Activated CD8-positive, alpha-beta memory T cell treated with anti-CD3 and anti-CD28 coated beads for 36 hours (primary cell): ENCODE results near the gene NOS1AP. TPM values are rescaled to one million over a fixed set of nuclear protein-coding genes. Genes with fewer than 3 reads are reported as not detected.

Source experiments
- CTCF ChIA-PET: fragments of 350-600 bp; sonication (Branson Sonifier 250); formaldehyde crosslinking; loops from one replicate; lab custom pipeline; 2021; ENCODE audit warnings: antibody characterized with exemption; lab: Charles Lee
- POLR2A ChIA-PET: fragments of 350-600 bp; sonication (Branson Sonifier 250); formaldehyde crosslinking; loops from one replicate; lab custom pipeline; 2021; ENCODE audit warnings: antibody characterized with exemption; lab: Charles Lee
- total RNA-seq, 2 experiments: library from RNA; stranded (reverse); gene quantifications; one replicate each; pipeline ENCODE4 v1.2.3, GENCODE V29; 2021

The NOS1AP gene
- total RNA-seq, 2 experiments from 2014 or later: 0.04 to 0.13 TPM

GRCh38 chr1:162381941-162382750, 312.7 kb downstream of the NOS1AP start:
- ChIA-PET POLR2A (no interaction called here), CTCF (no interaction called here)

GRCh38 chr1:162383091-162383490, 313.6 kb downstream of the NOS1AP start:
- CTCF ChIA-PET: no interaction called here

GRCh38 chr1:162383516-162383915, 314.0 kb downstream of the NOS1AP start:
- ChIA-PET CTCF (no interaction called here), POLR2A (no interaction called here)

More at GRCh38 chr1:162383091-162383490, 313.6 kb downstream of the NOS1AP start:
- POLR2A ChIA-PET: no interaction called here

- CTCF ChIA-PET: no interaction called here
- POLR2A ChIA-PET: no interaction called here
These were observed 314.6 kb downstream of the NOS1AP start for GRCh38 chr1:162384116-162384515.

- POLR2A ChIA-PET: no interaction called here
- CTCF ChIA-PET: no interaction called here
These were observed 315.2 kb downstream of the NOS1AP start for GRCh38 chr1:162384601-162385279.

GRCh38 chr1:162385280-162385623, 315.8 kb downstream of the NOS1AP start:
- ChIA-PET CTCF (no interaction called here), POLR2A (no interaction called here)

GRCh38 chr1:162385702-162386101, 316.2 kb downstream of the NOS1AP start:
- CTCF ChIA-PET: no interaction called here
- POLR2A ChIA-PET: no interaction called here

- ChIA-PET POLR2A (no interaction called here), CTCF (no interaction called here)
These were observed 317.1 kb downstream of the NOS1AP start for GRCh38 chr1:162386292-162387225.

- ChIA-PET POLR2A (no interaction called here), CTCF (no interaction called here)
These were observed 318.0 kb downstream of the NOS1AP start for GRCh38 chr1:162387226-162388082.

- ChIA-PET CTCF (interaction anchor here (1.3 kb wide), 1 partner anchor 332 kb away, joined by 4 read pairs; no protein-coding TSS in a partner anchor), POLR2A (no interaction called here)
These were observed 318.6 kb downstream of the NOS1AP start for GRCh38 chr1:162388083-162388594.

- ChIA-PET POLR2A (no interaction called here), CTCF (interaction anchor here (1.3 kb wide), 1 partner anchor 332 kb away, joined by 4 read pairs; no protein-coding TSS in a partner anchor)
These were observed 319.1 kb downstream of the NOS1AP start for GRCh38 chr1:162388615-162389014.

- ChIA-PET CTCF (interaction anchor here (1.3 kb wide), 1 partner anchor 333 kb away, joined by 4 read pairs; no protein-coding TSS in a partner anchor), POLR2A (no interaction called here)
These were observed 319.7 kb downstream of the NOS1AP start for GRCh38 chr1:162389021-162389818.

GRCh38 chr1:162389971-162390370, 320.5 kb downstream of the NOS1AP start:
- POLR2A ChIA-PET: no interaction called here
- CTCF ChIA-PET: no interaction called here

- POLR2A ChIA-PET: no interaction called here
- CTCF ChIA-PET: interaction anchor here (1.3 kb wide), 1 partner anchor 334 kb away, joined by 4 read pairs; no protein-coding TSS in a partner anchor
These were observed 321.1 kb downstream of the NOS1AP start for GRCh38 chr1:162390396-162391185.

GRCh38 chr1:162391790-162392563, 322.5 kb downstream of the NOS1AP start:
- POLR2A ChIA-PET: no interaction called here
- CTCF ChIA-PET: interaction anchor here (1.3 kb wide), 1 partner anchor 336 kb away, joined by 4 read pairs; no protein-coding TSS in a partner anchor
